ENCODE measurements around the gene R3HDM2.

- TF ChIP-seq POLR2A (IDR thresholded peaks at IDR 0.05) = no peak
- no peak for TF ChIP-seq POLR2AphosphoS5 (IDR thresholded peaks at IDR 0.05)
- no peak for TF ChIP-seq CTCF (IDR thresholded peaks at IDR 0.05)
- no peak for TF ChIP-seq EP300 (IDR thresholded peaks at IDR 0.05)
Measured at GRCh38 chr12:57258977-57259970, 171.6 kb downstream of the R3HDM2 start.

All from suprapubic skin (tissue), 4 donors.